ACC112 (cell line): Measurements from ENCODE around the gene SH3D21.

Experiments used
- H2AFZ ChIP-seq: fragments of 200-600 bp; sonication (generic); one replicate; pipeline ENCODE4 v1.6.0; 2017; ENCODE audit warnings: antibody characterized with exemption, low read length; ENCODE audit not compliant: unreplicated experiment
- H3K27ac ChIP-seq: fragments of 200-600 bp; sonication (generic); 2 replicates; pipeline ENCODE4 v1.5.1; 2014; ENCODE audit warnings: low read depth, mild to moderate bottlenecking, antibody characterized with exemption, low read length, moderate library complexity
- H3K27me3 ChIP-seq: fragments of 200-600 bp; sonication (generic); 2 replicates; pipeline ENCODE4 v1.6.1; 2014; ENCODE audit warnings: mild to moderate bottlenecking, antibody characterized with exemption, low read length, moderate library complexity, mixed read lengths; ENCODE audit not compliant: insufficient read depth
- H3K36me3 ChIP-seq: fragments of 200-600 bp; sonication (generic); 2 replicates; pipeline ENCODE4 v1.6.1; 2016; ENCODE audit warnings: mild to moderate bottlenecking, antibody characterized with exemption, low read length, moderate library complexity, mixed read lengths; ENCODE audit not compliant: insufficient read depth
- H3K4me1 ChIP-seq: fragments of 200-600 bp; sonication (generic); one replicate; pipeline ENCODE4 v1.6.1; 2016; ENCODE audit warnings: low read length, mixed read lengths; ENCODE audit not compliant: insufficient read depth, unreplicated experiment, control insufficient read depth
- H3K4me3 ChIP-seq: fragments of 200-600 bp; sonication (generic); 2 replicates; pipeline ENCODE4 v1.5.1; 2014; ENCODE audit warnings: mild to moderate bottlenecking, low read depth, low read length
- H3K79me2 ChIP-seq: fragments of 200-600 bp; sonication (generic); one replicate; pipeline ENCODE4 v1.6.0; 2016; ENCODE audit warnings: low read length; ENCODE audit not compliant: control insufficient read depth, unreplicated experiment, insufficient read depth

The SH3D21 gene

GRCh38 chr1:36279789-36280296 lies 26.3 kb upstream of the SH3D21 start:
- Histone ChIP-seq H3K27ac (peak overlapping the region; percentile 4; the same call in 1 of the 2 replicates), H3K79me2 (peaks cover 54% of the 10 kb centered on the region), H3K27me3 (no peaks in the 10 kb centered on the region), H3K4me3 (no peak overlapping the region), H2AFZ (no peak overlapping the region), H3K4me1 (peaks cover 9% of the 10 kb centered on the region), H3K36me3 (peaks cover 11% of the 10 kb centered on the region)

- Histone ChIP-seq H3K79me2 (peaks cover 59% of the 10 kb centered on the region), H3K27ac (peak overlapping the region; percentile 3; the same call in 1 of the 2 replicates), H3K36me3 (peaks cover 43% of the 10 kb centered on the region), H3K27me3 (no peaks in the 10 kb centered on the region), H3K4me1 (peaks cover 11% of the 10 kb centered on the region), H3K4me3 (no peak overlapping the region), H2AFZ (no peak overlapping the region)
Observed at GRCh38 chr1:36284061-36284460, 22.1 kb upstream of the SH3D21 start.

- peak overlapping the region; percentile 24; the same call in 1 of the 2 replicates for H3K27ac ChIP-seq
Observed at GRCh38 chr1:36284517-36284916, 21.7 kb upstream of the SH3D21 start.

GRCh38 chr1:36285443-36286101 lies 20.6 kb upstream of the SH3D21 start:
- H3K27me3 ChIP-seq = no peaks in the 10 kb centered on the region
- H3K4me3 ChIP-seq = no peak overlapping the region
- no peak overlapping the region for H2AFZ ChIP-seq
- peak overlapping the region; percentile 37; the same call in 1 of the 2 replicates for H3K27ac ChIP-seq
- H3K79me2 ChIP-seq = peaks cover 54% of the 10 kb centered on the region
- H3K4me1 ChIP-seq = peaks cover 8% of the 10 kb centered on the region
- H3K36me3 ChIP-seq = peaks cover 52% of the 10 kb centered on the region

More at GRCh38 chr1:36284517-36284916, 21.7 kb upstream of the SH3D21 start:
- peaks cover 8% of the 10 kb centered on the region for H3K4me1 ChIP-seq
- no peaks in the 10 kb centered on the region for H3K27me3 ChIP-seq
- peaks cover 60% of the 10 kb centered on the region for H3K79me2 ChIP-seq
- no peak overlapping the region for H3K4me3 ChIP-seq
- H3K36me3 ChIP-seq = peaks cover 48% of the 10 kb centered on the region
- no peak overlapping the region for H2AFZ ChIP-seq

- H3K4me1 ChIP-seq = peaks cover 8% of the 10 kb centered on the region
- H3K79me2 ChIP-seq = peaks cover 52% of the 10 kb centered on the region
- no peaks in the 10 kb centered on the region for H3K27me3 ChIP-seq
- H3K27ac ChIP-seq = no peak overlapping the region
- no peak overlapping the region for H3K4me3 ChIP-seq
- peaks cover 64% of the 10 kb centered on the region for H3K36me3 ChIP-seq
- H2AFZ ChIP-seq = no peak overlapping the region
Observed at GRCh38 chr1:36286802-36287201, 19.4 kb upstream of the SH3D21 start.

GRCh38 chr1:36287595-36287994 lies 18.6 kb upstream of the SH3D21 start:
- Histone ChIP-seq H3K27ac (no peak overlapping the region), H3K4me3 (no peak overlapping the region), H3K4me1 (peaks cover 8% of the 10 kb centered on the region), H3K36me3 (peaks cover 67% of the 10 kb centered on the region), H3K27me3 (no peaks in the 10 kb centered on the region), H2AFZ (no peak overlapping the region), H3K79me2 (peaks cover 51% of the 10 kb centered on the region)

GRCh38 chr1:36295390-36295789 lies 10.8 kb upstream of the SH3D21 start:
- Histone ChIP-seq H3K79me2 (peaks cover 14% of the 10 kb centered on the region), H3K4me1 (peaks cover 11% of the 10 kb centered on the region), H3K36me3 (peaks cover 42% of the 10 kb centered on the region), H3K27me3 (no peaks in the 10 kb centered on the region), H2AFZ (no peak overlapping the region), H3K4me3 (no peak overlapping the region), H3K27ac (no peak overlapping the region)

- Histone ChIP-seq H2AFZ (no peak overlapping the region), H3K27ac (no peak overlapping the region), H3K79me2 (peaks cover 9% of the 10 kb centered on the region), H3K4me3 (no peak overlapping the region), H3K36me3 (peaks cover 39% of the 10 kb centered on the region), H3K4me1 (peaks cover 18% of the 10 kb centered on the region), H3K27me3 (no peaks in the 10 kb centered on the region)
Observed at GRCh38 chr1:36297062-36297461, 9.1 kb upstream of the SH3D21 start.

- Histone ChIP-seq H3K4me1 (peaks cover 18% of the 10 kb centered on the region), H2AFZ (no peak overlapping the region), H3K4me3 (no peak overlapping the region), H3K36me3 (peaks cover 33% of the 10 kb centered on the region), H3K79me2 (peaks cover 5% of the 10 kb centered on the region), H3K27me3 (no peaks in the 10 kb centered on the region), H3K27ac (peak overlapping the region; percentile 64; the same call in 1 of the 2 replicates)
Observed at GRCh38 chr1:36298640-36299039, 7.5 kb upstream of the SH3D21 start.

- Histone ChIP-seq H3K79me2 (no peaks in the 10 kb centered on the region), H3K36me3 (peaks cover 24% of the 10 kb centered on the region), H3K27ac (peak overlapping the region; percentile 87), H3K27me3 (no peaks in the 10 kb centered on the region), H2AFZ (no peak overlapping the region), H3K4me1 (peaks cover 20% of the 10 kb centered on the region), H3K4me3 (no peak overlapping the region)
Observed at GRCh38 chr1:36300526-36300925, 5.6 kb upstream of the SH3D21 start.

GRCh38 chr1:36301220-36301619 lies 4.9 kb upstream of the SH3D21 start:
- Histone ChIP-seq H3K27me3 (no peaks in the 10 kb centered on the region), H3K36me3 (peaks cover 22% of the 10 kb centered on the region), H3K4me1 (peaks cover 24% of the 10 kb centered on the region), H3K4me3 (no peak overlapping the region), H3K27ac (peak overlapping the region; percentile 87), H3K79me2 (no peaks in the 10 kb centered on the region), H2AFZ (no peak overlapping the region)
